ENCODE results near the gene ZBTB7C. TPM values are rescaled to one million over a fixed set of nuclear protein-coding genes. Genes with fewer than 3 reads are reported as not detected.

ZBTB7C gene
- total and polyA plus RNA-seq, 4 donors, result 0.19 to 1.1 (median 0.45) TPM

GRCh38 chr18:48278081-48278480, 131.1 kb downstream of the ZBTB7C start:
- no peak for DNase-seq (ENCODE audit: low spot score)
- no peaks in the 10 kb centered on the region for H3K27me3 ChIP-seq (ENCODE audit: control insufficient read depth in 4 of 4, insufficient read depth in 4 of 4, low read length in 3 of 4)
- H3K27ac ChIP-seq (ENCODE audit: low read depth in 1 of 2, low read length in 2 of 2), result no peak overlapping the region
- H3K9ac ChIP-seq (ENCODE audit: low read depth in 1 of 2, low read length in 2 of 2), result no peak overlapping the region
- no peak for TF ChIP-seq RAD21 (IDR thresholded peaks at IDR 0.05)
- no peak for TF ChIP-seq ZBTB33 (IDR thresholded peaks at IDR 0.05)
- TF ChIP-seq YY1 (IDR thresholded peaks at IDR 0.05), result no peak
- TF ChIP-seq MAX (IDR thresholded peaks at IDR 0.05), result no peak
- TF ChIP-seq FOXA2 (IDR thresholded peaks at IDR 0.05), result no peak
- no peak for TF ChIP-seq TAF1 (conservative IDR thresholded peaks at IDR 0.05)
- no peak for TF ChIP-seq SP1 (IDR thresholded peaks at IDR 0.05)
- TF ChIP-seq GABPA (IDR thresholded peaks at IDR 0.05 in 1 of 2, conservative IDR thresholded peaks at IDR 0.05 in 1 of 2), result no peak
- TF ChIP-seq HNF4A (conservative IDR thresholded peaks at IDR 0.05), result no peak
- TF ChIP-seq REST (IDR thresholded peaks at IDR 0.05), result no peak
- no peak for TF ChIP-seq FOXA1 (IDR thresholded peaks at IDR 0.05)
- no peak for TF ChIP-seq ATF3 (IDR thresholded peaks at IDR 0.05)
- TF ChIP-seq RXRA (IDR thresholded peaks at IDR 0.05), result no peak
- no peak for TF ChIP-seq NR2F2 (IDR thresholded peaks at IDR 0.05)
- TF ChIP-seq CTCF (IDR thresholded peaks at IDR 0.05; ENCODE audit: low read depth, low read length, missing input control), result no peak
- TF ChIP-seq EGR1 (IDR thresholded peaks at IDR 0.05; ENCODE audit: low read depth in 2 of 2), result no peak
- no peak for TF ChIP-seq HNF4G (IDR thresholded peaks at IDR 0.05)
- no peak for TF ChIP-seq JUND (IDR thresholded peaks at IDR 0.05)
- H3K9me3 ChIP-seq (ENCODE audit: control insufficient read depth in 4 of 4, low read length in 3 of 4), result no peaks in the 10 kb centered on the region
- 92% methylated on average over 2 of the region's 2 CpGs for WGBS
- H3K36me3 ChIP-seq (ENCODE audit: control insufficient read depth in 4 of 4, insufficient read depth in 3 of 4, low read depth in 1 of 4, low read length in 3 of 4), result no peaks in the 10 kb centered on the region
- H3K4me3 ChIP-seq (ENCODE audit: low read depth in 1 of 3, low read length in 3 of 3), result no peak overlapping the region
- H3K4me1 ChIP-seq (ENCODE audit: control insufficient read depth in 4 of 4, insufficient read depth in 4 of 4, low read length in 3 of 4), result no peaks in the 10 kb centered on the region

All from liver (tissue), 9 donors.